HG03025 (cell line): Measurements from ENCODE around the gene FAM200B.

Experiments used
- ATAC-seq: cut with Tn5 transposase; IDR thresholded peaks from one replicate; pipeline ENCODE4 v1.9.1; 2021; ENCODE audit warnings: mild to moderate bottlenecking, moderate library complexity; ENCODE audit not compliant: unreplicated experiment, low FRiP score

FAM200B gene

GRCh38 chr4:15694431-15694830 is 12.8 kb downstream of the FAM200B start:
- ATAC-seq, result no peak

GRCh38 chr4:15695240-15695699 is 13.6 kb downstream of the FAM200B start:
- ATAC-seq, result no peak

- no peak for ATAC-seq
Measured at GRCh38 chr4:15695729-15696128, 14.1 kb downstream of the FAM200B start.

GRCh38 chr4:15696866-15697265 is 15.2 kb downstream of the FAM200B start:
- no peak for ATAC-seq

GRCh38 chr4:15702941-15703403 is 21.3 kb downstream of the FAM200B start, which contains the start of gene BST1:
Gene BST1 (plus strand): TSS chr4:15703065. CDS start chr4:15703145, 80 bp downstream.
- ATAC-seq, result no peak

GRCh38 chr4:15703439-15703838 is 21.8 kb downstream of the FAM200B start:
- no peak for ATAC-seq

- no peak for ATAC-seq
Measured at GRCh38 chr4:15704129-15704528, 22.5 kb downstream of the FAM200B start.

- ATAC-seq, result no peak
Measured at GRCh38 chr4:15706646-15707362, 25.2 kb downstream of the FAM200B start.

GRCh38 chr4:15707363-15707715 is 25.7 kb downstream of the FAM200B start:
- ATAC-seq, result no peak

GRCh38 chr4:15711762-15712161 is 30.1 kb downstream of the FAM200B start:
- ATAC-seq, result no peak

- no peak for ATAC-seq
Measured at GRCh38 chr4:15712214-15712613, 30.6 kb downstream of the FAM200B start.

- no peak for ATAC-seq
Measured at GRCh38 chr4:15714141-15714540, 32.5 kb downstream of the FAM200B start.

GRCh38 chr4:15714646-15715435 is 33.2 kb downstream of the FAM200B start:
- no peak for ATAC-seq

GRCh38 chr4:15716115-15716514 is 34.5 kb downstream of the FAM200B start:
- no peak for ATAC-seq

- no peak for ATAC-seq
Measured at GRCh38 chr4:15717086-15717485, 35.5 kb downstream of the FAM200B start.

- no peak for ATAC-seq
Measured at GRCh38 chr4:15717657-15718416, 36.2 kb downstream of the FAM200B start.

- ATAC-seq, result no peak
Measured at GRCh38 chr4:15718465-15718864, 36.8 kb downstream of the FAM200B start.

GRCh38 chr4:15718959-15719358 is 37.3 kb downstream of the FAM200B start:
- no peak for ATAC-seq

- ATAC-seq, result no peak
Measured at GRCh38 chr4:15719506-15719905, 37.9 kb downstream of the FAM200B start.

- ATAC-seq, result no peak
Measured at GRCh38 chr4:15720851-15721250, 39.2 kb downstream of the FAM200B start.

- no peak for ATAC-seq
Measured at GRCh38 chr4:15725608-15726007, 44.0 kb downstream of the FAM200B start.
